SH-SY5Y (cell line): ENCODE data around the gene EID1.

Experiments
- GATA2 ChIP-seq: IDR thresholded peaks from 2 replicates; pipeline ENCODE4 v1.6.1; 2011; ENCODE audit warnings: mild to moderate bottlenecking, low read depth, low read length
- GATA3 ChIP-seq: IDR thresholded peaks from 2 replicates; pipeline ENCODE4 v1.6.1; 2011; ENCODE audit warnings: low read depth, mild to moderate bottlenecking, low read length, moderate library complexity

The EID1 gene

DNA sequence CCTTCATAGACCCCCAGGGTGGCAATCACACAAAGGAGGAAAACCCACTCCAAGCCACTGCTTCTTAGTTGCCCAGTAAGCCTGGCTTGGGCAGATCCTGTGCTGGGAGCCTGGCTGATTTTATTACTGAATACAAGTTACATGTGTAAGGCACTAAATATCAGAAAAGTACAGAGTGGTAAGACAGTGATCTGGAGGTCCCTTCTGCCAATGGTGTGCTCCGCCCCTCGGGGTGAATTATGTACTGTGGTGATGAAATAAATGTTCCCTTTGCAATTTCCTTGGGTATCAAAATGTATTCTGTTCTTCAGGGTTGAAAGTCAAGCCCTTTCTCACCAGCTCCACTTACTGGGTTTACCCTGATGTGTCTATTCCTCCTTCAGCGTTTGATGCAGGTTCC is 38.8 kb downstream of the EID1 start:
- TF ChIP-seq GATA3 (no peak), GATA2 (no peak)

DNA sequence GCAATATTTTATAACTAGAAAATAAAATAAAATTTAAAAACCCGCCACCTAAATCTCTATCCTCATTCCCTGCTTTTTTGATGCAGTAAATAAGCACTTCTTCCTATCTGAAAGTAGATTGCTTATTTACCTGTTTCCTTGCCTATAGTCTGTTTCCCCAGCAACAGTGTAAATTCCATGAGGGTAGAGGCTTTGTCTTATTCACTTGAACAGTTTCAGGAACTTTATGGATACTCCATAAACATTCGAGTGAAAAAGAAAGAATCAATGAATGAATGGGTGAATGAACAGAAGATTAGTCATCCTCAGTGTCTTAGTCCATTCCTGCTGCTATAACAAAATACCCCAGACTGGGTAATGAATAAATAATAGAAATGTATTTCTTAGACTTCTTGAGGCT is 44.1 kb downstream of the EID1 start:
- TF ChIP-seq GATA3 (no peak), GATA2 (no peak)

DNA sequence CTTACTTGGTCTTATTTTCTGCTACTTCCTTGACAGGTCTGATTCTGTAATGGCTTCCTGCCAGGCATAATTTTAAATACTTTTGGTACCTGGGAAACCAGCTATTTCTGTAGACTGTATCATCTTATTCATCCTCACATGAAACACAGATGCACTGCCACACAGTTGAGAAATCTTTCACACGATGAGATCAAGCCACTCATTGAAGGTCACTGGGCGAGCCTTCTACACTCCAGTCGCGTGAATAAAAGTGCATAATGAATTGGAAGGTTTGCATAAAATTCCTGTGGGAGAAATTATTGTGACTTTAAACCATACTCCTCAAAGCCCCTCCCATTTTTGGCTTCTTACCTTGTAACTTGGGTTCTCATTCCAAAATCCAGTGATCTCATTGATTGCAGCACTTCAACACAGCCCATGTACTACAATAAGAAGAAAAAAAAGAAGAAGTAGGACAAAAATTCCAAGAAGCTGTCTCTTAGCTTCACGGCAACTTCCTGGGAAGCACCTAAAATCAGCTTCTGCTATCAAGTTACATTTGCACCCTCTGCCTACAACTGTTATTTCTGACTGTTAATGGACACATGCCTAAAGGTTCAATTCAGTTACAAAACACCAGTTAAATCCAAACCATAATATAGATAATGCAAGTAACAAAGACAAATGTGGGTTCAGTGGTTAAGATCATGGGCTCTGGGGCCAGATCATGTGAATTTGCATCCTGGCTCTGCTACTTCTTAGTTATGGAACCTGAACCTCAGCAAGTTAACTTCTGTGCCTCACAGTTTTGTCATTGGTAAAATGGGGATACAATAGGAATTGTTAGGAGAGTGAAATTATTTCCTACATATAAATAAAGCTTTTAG is 46.8 kb downstream of the EID1 start:
- TF ChIP-seq GATA3 (no peak), GATA2 (no peak)

DNA sequence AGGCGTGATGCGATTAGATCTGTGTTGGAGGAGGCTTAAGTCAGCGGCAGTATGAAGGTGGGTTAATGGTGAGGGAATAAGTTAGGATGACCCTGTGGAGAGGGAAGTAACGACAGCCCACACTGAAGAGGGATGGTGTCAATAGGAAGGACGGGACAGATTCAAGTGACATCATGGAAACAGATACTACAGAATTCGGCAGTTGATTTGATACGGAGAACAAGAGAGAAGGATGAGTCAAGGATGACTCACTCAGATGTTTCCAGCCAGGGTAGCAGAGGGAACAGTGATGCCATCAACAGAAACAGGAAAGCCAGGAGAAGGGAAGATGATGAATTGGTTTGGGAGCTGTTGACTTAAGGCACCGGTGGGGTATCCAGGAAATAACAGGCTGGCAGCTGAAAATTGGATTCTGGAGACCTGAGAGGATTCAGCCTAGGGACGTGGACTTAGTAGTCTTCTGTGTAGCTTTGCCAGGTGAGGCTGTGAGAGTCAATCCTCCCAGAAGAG is 47.8 kb downstream of the EID1 start:
- TF ChIP-seq GATA2 (no peak), GATA3 (no peak)

DNA sequence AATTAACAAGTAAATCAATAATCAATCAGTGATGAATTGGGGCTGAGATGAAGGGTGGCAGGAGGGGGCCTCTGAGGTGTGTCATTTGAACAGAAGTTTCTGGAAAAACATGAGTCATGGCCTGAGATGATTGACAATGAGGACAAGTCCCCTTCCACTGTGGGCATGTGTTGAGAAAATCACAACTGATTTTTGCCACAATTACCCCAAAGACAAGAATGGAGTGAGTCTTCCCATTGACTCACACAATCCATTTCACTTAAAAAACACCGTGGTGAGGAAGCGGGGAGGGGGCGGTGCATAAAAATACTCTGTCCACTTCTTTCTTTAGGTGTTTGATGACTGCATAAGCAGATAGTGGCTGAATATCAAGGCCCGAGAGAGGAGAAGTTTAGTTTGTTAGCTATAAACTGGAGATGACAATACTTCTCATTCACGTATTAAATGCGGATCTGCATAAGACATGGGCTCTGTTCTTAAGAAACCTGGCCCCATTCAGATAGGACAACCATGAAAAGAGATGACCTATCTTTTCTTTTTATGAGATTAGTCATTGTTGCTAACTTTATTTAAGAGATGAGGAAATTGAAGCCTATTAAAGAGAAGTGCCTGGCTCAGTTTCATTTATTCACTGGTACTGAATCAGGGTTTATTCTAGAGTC is 51.1 kb downstream of the EID1 start:
- no peak for TF ChIP-seq GATA3
- no peak for TF ChIP-seq GATA2

DNA sequence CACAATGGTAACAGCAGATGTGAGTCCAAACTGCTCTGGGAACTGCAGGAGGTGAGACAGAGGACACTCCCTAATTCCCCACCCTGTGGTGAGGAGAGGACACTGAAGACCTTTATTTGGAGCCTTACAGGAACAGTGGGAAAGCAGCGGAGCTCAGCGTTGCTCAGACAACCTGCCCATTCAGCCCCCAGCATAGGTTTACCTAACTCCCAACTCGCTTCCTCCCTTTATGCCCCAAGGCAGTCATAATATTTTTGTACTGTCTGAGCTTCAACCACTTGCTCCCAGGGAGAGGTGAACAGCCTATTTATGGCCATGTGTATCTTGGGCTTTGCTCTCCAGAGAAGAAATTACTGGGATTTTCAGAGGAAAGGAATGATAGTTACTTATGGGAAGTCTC is 51.7 kb downstream of the EID1 start:
- TF ChIP-seq GATA3 = no peak
- TF ChIP-seq GATA2 = no peak
